Measurements from ENCODE around the gene COL23A1. TPM values are rescaled to one million over a fixed set of nuclear protein-coding genes. Genes with fewer than 3 reads are reported as not detected.

The COL23A1 gene
- total RNA-seq, 1 experiment from 2014 or later = not detected

GRCh38 chr5:178227138-178227659 is 363.0 kb downstream of the COL23A1 start:
- H3K9ac ChIP-seq (ENCODE audit: low read length) = no peak overlapping the region
- intact Hi-C loops (cut with micrococcal nuclease) = no loop called here
- peaks cover 42% of the 10 kb centered on the region for H3K36me3 ChIP-seq (ENCODE audit: low read depth, low read length)
- peaks cover 31% of the 10 kb centered on the region for H3K79me2 ChIP-seq (ENCODE audit: low read length)
- no peaks in the 10 kb centered on the region for H3K9me2 ChIP-seq (replicated peaks; ENCODE audit: low read length)
- H3K4me2 ChIP-seq (ENCODE audit: low read length) = no peak overlapping the region
- no peaks in the 10 kb centered on the region for H3K27me3 ChIP-seq (ENCODE audit: low read length)
- H3K27ac ChIP-seq (ENCODE audit: low read length) = no peak overlapping the region
- DNase-seq (no peak), ATAC-seq (no peak)
- H2AFZ ChIP-seq (ENCODE audit: low read length) = no peak overlapping the region
- CTCF ChIA-PET = no interaction called here
- POLR2A ChIA-PET (ENCODE audit: unreplicated experiment) = no interaction called here
- H3K9me3 ChIP-seq (ENCODE audit: low read length) = no peaks in the 10 kb centered on the region
- H3K4me1 ChIP-seq (ENCODE audit: insufficient read depth, low read length) = peaks cover 17% of the 10 kb centered on the region
- no TSS peak for BruUV-seq (replicated peaks)
- TF ChIP-seq EZH2phosphoT487 (IDR thresholded peaks at IDR 0.05; ENCODE audit: borderline replicate concordance, low read length) = no peak
- no peaks in the 10 kb centered on the region for H3F3A ChIP-seq (ENCODE audit: low read length, unreplicated experiment)
- H3K4me3 ChIP-seq (ENCODE audit: low read length) = no peak overlapping the region
- H4K20me1 ChIP-seq (ENCODE audit: low read length) = no peaks in the 10 kb centered on the region

- no peak overlapping the region for H2AFZ ChIP-seq (ENCODE audit: low read length)
- H3K4me1 ChIP-seq (ENCODE audit: insufficient read depth, low read length) = no peaks in the 10 kb centered on the region
- ChIA-PET CTCF (no interaction called here), POLR2A (ENCODE audit: unreplicated experiment) (no interaction called here)
- no peak overlapping the region for H3K4me2 ChIP-seq (ENCODE audit: low read length)
- no peak overlapping the region for H3K4me3 ChIP-seq (ENCODE audit: low read length)
- H3K36me3 ChIP-seq (ENCODE audit: low read depth, low read length) = peaks cover 39% of the 10 kb centered on the region
- H4K20me1 ChIP-seq (ENCODE audit: low read length) = no peaks in the 10 kb centered on the region
- no peak overlapping the region for H3K27ac ChIP-seq (ENCODE audit: low read length)
- H3K9me2 ChIP-seq (replicated peaks; ENCODE audit: low read length) = no peaks in the 10 kb centered on the region
- no peak for TF ChIP-seq EZH2 (IDR thresholded peaks at IDR 0.05; ENCODE audit: low read length, unreplicated experiment)
- TF ChIP-seq EZH2phosphoT487 (IDR thresholded peaks at IDR 0.05; ENCODE audit: borderline replicate concordance, low read length) = no peak
- TF ChIP-seq CTCF (conservative IDR thresholded peaks at IDR 0.05; ENCODE audit: low read depth, low read length) = no peak
- no peak for DNase-seq
- BruUV-seq (replicated peaks) = no TSS peak
- H3K79me2 ChIP-seq (ENCODE audit: low read length) = peaks cover 11% of the 10 kb centered on the region
- H3K9me3 ChIP-seq (ENCODE audit: low read length) = no peaks in the 10 kb centered on the region
- H3K27me3 ChIP-seq (ENCODE audit: low read length) = no peaks in the 10 kb centered on the region
- no peak overlapping the region for H3K9ac ChIP-seq (ENCODE audit: low read length)
- H3F3A ChIP-seq (ENCODE audit: low read length, unreplicated experiment) = no peaks in the 10 kb centered on the region
- intact Hi-C loops (cut with micrococcal nuclease) = no loop called here
- ATAC-seq = no peak
Measured at GRCh38 chr5:178225174-178225573, 365.0 kb downstream of the COL23A1 start.

GRCh38 chr5:178224403-178224802 is 365.8 kb downstream of the COL23A1 start:
- intact Hi-C loops (cut with micrococcal nuclease) = no loop called here
- TF ChIP-seq CTCF (conservative IDR thresholded peaks at IDR 0.05; ENCODE audit: low read depth, low read length) = no peak
- no peak for TF ChIP-seq EZH2 (IDR thresholded peaks at IDR 0.05; ENCODE audit: low read length, unreplicated experiment)
- TF ChIP-seq EZH2phosphoT487 (IDR thresholded peaks at IDR 0.05; ENCODE audit: borderline replicate concordance, low read length) = no peak
- Histone ChIP-seq H3K9me3 (ENCODE audit: low read length) (no peaks in the 10 kb centered on the region), H3K4me3 (ENCODE audit: low read length) (no peak overlapping the region), H4K20me1 (ENCODE audit: low read length) (no peaks in the 10 kb centered on the region), H3F3A (ENCODE audit: low read length, unreplicated experiment) (no peaks in the 10 kb centered on the region), H3K79me2 (ENCODE audit: low read length) (peaks cover 3% of the 10 kb centered on the region), H3K4me2 (ENCODE audit: low read length) (no peak overlapping the region), H3K9me2 (replicated peaks; ENCODE audit: low read length) (no peaks in the 10 kb centered on the region), H3K27me3 (ENCODE audit: low read length) (no peaks in the 10 kb centered on the region), H3K27ac (ENCODE audit: low read length) (no peak overlapping the region), H2AFZ (ENCODE audit: low read length) (no peak overlapping the region), H3K36me3 (ENCODE audit: low read depth, low read length) (peaks cover 31% of the 10 kb centered on the region), H3K9ac (ENCODE audit: low read length) (no peak overlapping the region), H3K4me1 (ENCODE audit: insufficient read depth, low read length) (no peaks in the 10 kb centered on the region)
- ChIA-PET POLR2A (ENCODE audit: unreplicated experiment) (no interaction called here), CTCF (no interaction called here)
- no TSS peak for BruUV-seq (replicated peaks)
- no peak for DNase-seq
- ATAC-seq = no peak

All from PC-3 (cell line).